GM23248 (cell line): ENCODE measurements around the gene ZNF804B. TPM values are rescaled to one million over a fixed set of nuclear protein-coding genes. Genes with fewer than 3 reads are reported as not detected.

ENCODE experiments used
- DNase-seq: peaks from one replicate; pipeline ENCODE4 v3.0.0-alpha.2; 2015
- H2AFZ ChIP-seq: fragments of 200-600 bp; sonication (generic); 2 replicates; pipeline ENCODE4 v1.6.1; 2016; ENCODE audit warnings: antibody characterized with exemption
- H3F3A ChIP-seq: fragments of 200-600 bp; sonication (generic); 2 replicates; pipeline ENCODE4 v1.6.1; 2016; ENCODE audit warnings: mild to moderate bottlenecking, antibody characterized with exemption, mixed run types; ENCODE audit not compliant: insufficient read depth
- H3K27ac ChIP-seq: fragments of 200-600 bp; sonication (generic); 2 replicates; pipeline ENCODE4 v1.5.1; 2016; ENCODE audit warnings: mild to moderate bottlenecking
- H3K27me3 ChIP-seq: fragments of 200-600 bp; sonication (generic); replicated peaks from 2 replicates; pipeline ENCODE4 v1.6.1; 2016; ENCODE audit warnings: mild to moderate bottlenecking; ENCODE audit not compliant: insufficient read depth
- H3K36me3 ChIP-seq: fragments of 200-600 bp; sonication (generic); 2 replicates; pipeline ENCODE4 v1.6.1; 2016; ENCODE audit warnings: low read depth, mild to moderate bottlenecking
- H3K4me1 ChIP-seq: fragments of 200-600 bp; sonication (generic); 2 replicates; pipeline ENCODE4 v1.6.1; 2016; ENCODE audit warnings: mild to moderate bottlenecking; ENCODE audit not compliant: insufficient read depth
- H3K4me2 ChIP-seq: fragments of 200-600 bp; sonication (generic); one replicate; pipeline ENCODE4 v1.6.1; 2016; ENCODE audit warnings: mild to moderate bottlenecking; ENCODE audit not compliant: unreplicated experiment
- H3K4me3 ChIP-seq: fragments of 200-600 bp; sonication (generic); 2 replicates; pipeline ENCODE4 v1.5.1; 2016; ENCODE audit warnings: mild to moderate bottlenecking
- H3K79me2 ChIP-seq: fragments of 200-600 bp; sonication (generic); 2 replicates; pipeline ENCODE4 v1.6.1; 2016; ENCODE audit warnings: mild to moderate bottlenecking; ENCODE audit not compliant: insufficient read depth
- H3K9ac ChIP-seq: fragments of 200-600 bp; sonication (generic); 2 replicates; pipeline ENCODE4 v1.6.1; 2016; ENCODE audit warnings: mild to moderate bottlenecking
- H3K9me2 ChIP-seq: fragments of 200-600 bp; sonication (generic); 2 replicates; pipeline ENCODE4 v1.6.1; 2016; ENCODE audit warnings: mixed run types, mild to moderate bottlenecking, moderate library complexity; ENCODE audit not compliant: insufficient read depth
- H3K9me3 ChIP-seq: fragments of 200-600 bp; sonication (generic); one replicate; pipeline ENCODE4 v1.6.1; 2017; ENCODE audit warnings: low read depth
- H4K20me1 ChIP-seq: fragments of 200-600 bp; sonication (generic); 2 replicates; pipeline ENCODE4 v1.6.0; 2016; ENCODE audit not compliant: insufficient read depth
- EZH2 ChIP-seq: fragments of 200-600 bp; sonication (generic); IDR thresholded peaks from 2 replicates; pipeline ENCODE4 v1.6.1; 2018; ENCODE audit warnings: antibody characterized with exemption, mild to moderate bottlenecking; ENCODE audit not compliant: insufficient read depth, poor library complexity, severe bottlenecking
- EZH2phosphoT487 ChIP-seq: fragments of 200-600 bp; sonication (generic); IDR thresholded peaks from 2 replicates; pipeline ENCODE4 v1.6.1; 2018; ENCODE audit warnings: antibody characterized with exemption, moderate library complexity, mild to moderate bottlenecking, low read depth; ENCODE audit not compliant: insufficient read depth
- WGBS, 2 experiments: methylation state at CpG; one replicate each; pipeline ENCODE4 v1.1.6; 2015 to 2017; ENCODE audit warnings: low lambda C conversion rate in 2 of 2, low coverage in 1 of 2; ENCODE audit errors: missing lambda C conversion rate in 2 of 2; 5-methylcytosine and 5-hydroxymethylcytosine counted together
- in situ Hi-C: fragments of 300-500 bp; cut with MboI; formaldehyde crosslinking; loops from 2 replicates; pipeline ENCODE4 v1.15.0; 2020
- polyA plus RNA-seq: library from polyadenylated mRNA; unstranded; fragments of >200 nt; fragmentation: Nextera tagmentation; extraction: Ambion mirVana; gene quantifications from 2 replicates; pipeline ENCODE4 v1.2.1, GENCODE V29; 2016
- total RNA-seq: library from RNA; depleted of rRNA; stranded (reverse); fragments of >200 nt; shearing (Covaris generic); gene quantifications from 2 replicates; pipeline ENCODE4 v1.2.3, GENCODE V29; 2014

Gene ZNF804B
- total and polyA plus RNA-seq, 2 experiments from 2014 or later, result not detected

GRCh38 chr7:88964418-88964817 is 204.9 kb downstream of the ZNF804B start:
- DNase-seq, result no peak
- Histone ChIP-seq H3K4me2 (no peak overlapping the region), H3F3A (no peaks in the 10 kb centered on the region)

GRCh38 chr7:88965371-88965770 is 205.9 kb downstream of the ZNF804B start:
- Histone ChIP-seq H3K27me3 (no peaks in the 10 kb centered on the region), H3F3A (no peaks in the 10 kb centered on the region), H3K9me3 (no peaks in the 10 kb centered on the region), H3K4me2 (no peak overlapping the region), H3K79me2 (no peaks in the 10 kb centered on the region), H3K4me1 (no peaks in the 10 kb centered on the region), H3K36me3 (no peaks in the 10 kb centered on the region), H2AFZ (no peak overlapping the region), H4K20me1 (no peaks in the 10 kb centered on the region), H3K27ac (no peak overlapping the region), H3K9me2 (no peaks in the 10 kb centered on the region), H3K4me3 (no peak overlapping the region), H3K9ac (no peak overlapping the region)
- TF ChIP-seq EZH2phosphoT487, result no peak
- TF ChIP-seq EZH2, result no peak
- no peak for DNase-seq
- in situ Hi-C loops, result no loop called here
- WGBS, 2 experiments, result 22 to 25% methylated on average over 4 of the region's 4 CpGs

More at GRCh38 chr7:88964418-88964817, 204.9 kb downstream of the ZNF804B start:
- H3K9me2 ChIP-seq, result no peaks in the 10 kb centered on the region
- in situ Hi-C loops, result no loop called here
- no peaks in the 10 kb centered on the region for H3K36me3 ChIP-seq
- H3K9ac ChIP-seq, result no peak overlapping the region
- H4K20me1 ChIP-seq, result no peaks in the 10 kb centered on the region
- H3K27ac ChIP-seq, result no peak overlapping the region
- no peaks in the 10 kb centered on the region for H3K4me1 ChIP-seq
- H2AFZ ChIP-seq, result no peak overlapping the region
- no peaks in the 10 kb centered on the region for H3K79me2 ChIP-seq
- H3K4me3 ChIP-seq, result no peak overlapping the region
- H3K27me3 ChIP-seq, result no peaks in the 10 kb centered on the region
- H3K9me3 ChIP-seq, result no peaks in the 10 kb centered on the region
- TF ChIP-seq EZH2phosphoT487 (no peak), EZH2 (no peak)

GRCh38 chr7:88967432-88967831 is 207.9 kb downstream of the ZNF804B start:
- Histone ChIP-seq H3K4me1 (no peaks in the 10 kb centered on the region), H3K9me3 (no peaks in the 10 kb centered on the region)

GRCh38 chr7:88969167-88969566 is 209.7 kb downstream of the ZNF804B start:
- Histone ChIP-seq H3K4me3 (no peak overlapping the region), H3K9me3 (no peaks in the 10 kb centered on the region), H3K36me3 (no peaks in the 10 kb centered on the region), H3K9me2 (no peaks in the 10 kb centered on the region), H4K20me1 (no peaks in the 10 kb centered on the region), H3K4me2 (no peak overlapping the region), H3F3A (no peaks in the 10 kb centered on the region), H3K79me2 (no peaks in the 10 kb centered on the region), H3K4me1 (no peaks in the 10 kb centered on the region), H3K27me3 (no peaks in the 10 kb centered on the region), H3K27ac (no peak overlapping the region), H2AFZ (no peak overlapping the region), H3K9ac (no peak overlapping the region)
- DNase-seq, result no peak
- no peak for TF ChIP-seq EZH2
- TF ChIP-seq EZH2phosphoT487, result no peak
- 23 to 35% methylated on average over 1 of the region's 1 CpG for WGBS, 2 experiments
- in situ Hi-C loops, result no loop called here

More at GRCh38 chr7:88967432-88967831, 207.9 kb downstream of the ZNF804B start:
- DNase-seq, result no peak
- H3K4me3 ChIP-seq, result no peak overlapping the region
- no peaks in the 10 kb centered on the region for H3F3A ChIP-seq
- H3K9ac ChIP-seq, result no peak overlapping the region
- H3K79me2 ChIP-seq, result no peaks in the 10 kb centered on the region
- no peaks in the 10 kb centered on the region for H4K20me1 ChIP-seq
- H3K27ac ChIP-seq, result no peak overlapping the region
- no peaks in the 10 kb centered on the region for H3K36me3 ChIP-seq
- no peaks in the 10 kb centered on the region for H3K9me2 ChIP-seq
- in situ Hi-C loops, result no loop called here
- H2AFZ ChIP-seq, result no peak overlapping the region
- TF ChIP-seq EZH2 (no peak), EZH2phosphoT487 (no peak)
- WGBS, 2 experiments, result 22 to 29% methylated on average over 4 of the region's 4 CpGs
- no peaks in the 10 kb centered on the region for H3K27me3 ChIP-seq
- H3K4me2 ChIP-seq, result no peak overlapping the region

- 46 to 53% methylated on average over 5 of the region's 5 CpGs for WGBS, 2 experiments
- H2AFZ ChIP-seq, result no peak overlapping the region
- H3K9me2 ChIP-seq, result no peaks in the 10 kb centered on the region
- H4K20me1 ChIP-seq, result no peaks in the 10 kb centered on the region
- no peaks in the 10 kb centered on the region for H3K36me3 ChIP-seq
- H3K27ac ChIP-seq, result no peak overlapping the region
- DNase-seq, result no peak
- H3K27me3 ChIP-seq, result no peaks in the 10 kb centered on the region
- H3K4me1 ChIP-seq, result no peaks in the 10 kb centered on the region
- H3K4me2 ChIP-seq, result no peak overlapping the region
- H3F3A ChIP-seq, result no peaks in the 10 kb centered on the region
- TF ChIP-seq EZH2, result no peak
- TF ChIP-seq EZH2phosphoT487, result no peak
- H3K79me2 ChIP-seq, result no peaks in the 10 kb centered on the region
- H3K9ac ChIP-seq, result no peak overlapping the region
- no peak overlapping the region for H3K4me3 ChIP-seq
- in situ Hi-C loops, result no loop called here
- H3K9me3 ChIP-seq, result no peaks in the 10 kb centered on the region
Observed at GRCh38 chr7:88985295-88985694, 225.8 kb downstream of the ZNF804B start.
